ENCODE results near the gene GPR39. TPM values are rescaled to one million over a fixed set of nuclear protein-coding genes. Genes with fewer than 3 reads are reported as not detected.

The GPR39 gene
- total RNA-seq, 4 donors from 2014 or later: 9.1 to 38.5 (median 25.9) TPM

- Histone ChIP-seq H3K4me1 (no peaks in the 10 kb centered on the region), H3K9me3 (no peaks in the 10 kb centered on the region), H3K4me3 (no peak overlapping the region), H3K27ac (no peak overlapping the region), H3K27me3 (no peaks in the 10 kb centered on the region), H3K36me3 (no peaks in the 10 kb centered on the region)
- TF ChIP-seq, protein P1, sequence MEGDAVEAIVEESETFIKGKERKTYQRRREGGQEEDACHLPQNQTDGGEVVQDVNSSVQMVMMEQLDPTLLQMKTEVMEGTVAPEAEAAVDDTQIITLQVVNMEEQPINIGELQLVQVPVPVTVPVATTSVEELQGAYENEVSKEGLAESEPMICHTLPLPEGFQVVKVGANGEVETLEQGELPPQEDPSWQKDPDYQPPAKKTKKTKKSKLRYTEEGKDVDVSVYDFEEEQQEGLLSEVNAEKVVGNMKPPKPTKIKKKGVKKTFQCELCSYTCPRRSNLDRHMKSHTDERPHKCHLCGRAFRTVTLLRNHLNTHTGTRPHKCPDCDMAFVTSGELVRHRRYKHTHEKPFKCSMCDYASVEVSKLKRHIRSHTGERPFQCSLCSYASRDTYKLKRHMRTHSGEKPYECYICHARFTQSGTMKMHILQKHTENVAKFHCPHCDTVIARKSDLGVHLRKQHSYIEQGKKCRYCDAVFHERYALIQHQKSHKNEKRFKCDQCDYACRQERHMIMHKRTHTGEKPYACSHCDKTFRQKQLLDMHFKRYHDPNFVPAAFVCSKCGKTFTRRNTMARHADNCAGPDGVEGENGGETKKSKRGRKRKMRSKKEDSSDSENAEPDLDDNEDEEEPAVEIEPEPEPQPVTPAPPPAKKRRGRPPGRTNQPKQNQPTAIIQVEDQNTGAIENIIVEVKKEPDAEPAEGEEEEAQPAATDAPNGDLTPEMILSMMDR (IDR thresholded peaks at IDR 0.05): no peak
- no peak for TF ChIP-seq POLR2A (IDR thresholded peaks at IDR 0.05)
- no peak for DNase-seq
Measured at GRCh38 chr2:132581591-132581990, 165.0 kb downstream of the GPR39 start.

- TF ChIP-seq, protein P1 (IDR thresholded peaks at IDR 0.05): no peak
- TF ChIP-seq POLR2A (IDR thresholded peaks at IDR 0.05): no peak
- Histone ChIP-seq H3K27ac (no peak overlapping the region), H3K9me3 (no peaks in the 10 kb centered on the region), H3K4me1 (no peaks in the 10 kb centered on the region), H3K36me3 (no peaks in the 10 kb centered on the region), H3K4me3 (no peak overlapping the region), H3K27me3 (no peaks in the 10 kb centered on the region)
- DNase-seq: peak in 1 of 3 donors; percentile 58
Measured at GRCh38 chr2:132581991-132582738, 165.6 kb downstream of the GPR39 start.

- peaks cover 0 to 7% (median 0%) of the 10 kb centered on the region in 4 donors for H3K4me1 ChIP-seq
- no peaks in the 10 kb centered on the region for H3K9me3 ChIP-seq
- no peak for TF ChIP-seq POLR2A (IDR thresholded peaks at IDR 0.05)
- TF ChIP-seq, protein P1 (IDR thresholded peaks at IDR 0.05): no peak
- no peak overlapping the region for H3K27ac ChIP-seq
- DNase-seq: no peak
- no peaks in the 10 kb centered on the region for H3K36me3 ChIP-seq
- no peak overlapping the region for H3K4me3 ChIP-seq
- H3K27me3 ChIP-seq: no peaks in the 10 kb centered on the region
Measured at GRCh38 chr2:132583666-132584360, 167.2 kb downstream of the GPR39 start.

- H3K4me3 ChIP-seq: no peak overlapping the region
- no peaks in the 10 kb centered on the region for H3K27me3 ChIP-seq
- no peaks in the 10 kb centered on the region for H3K9me3 ChIP-seq
- no peaks in the 10 kb centered on the region for H3K36me3 ChIP-seq
- TF ChIP-seq POLR2A (IDR thresholded peaks at IDR 0.05): no peak
- TF ChIP-seq, protein P1 (IDR thresholded peaks at IDR 0.05): no peak
- H3K4me1 ChIP-seq: peaks cover 0 to 11% (median 0%) of the 10 kb centered on the region in 4 donors
- no peak overlapping the region for H3K27ac ChIP-seq
- no peak for DNase-seq
Measured at GRCh38 chr2:132584976-132585817, 168.6 kb downstream of the GPR39 start.

DNA sequence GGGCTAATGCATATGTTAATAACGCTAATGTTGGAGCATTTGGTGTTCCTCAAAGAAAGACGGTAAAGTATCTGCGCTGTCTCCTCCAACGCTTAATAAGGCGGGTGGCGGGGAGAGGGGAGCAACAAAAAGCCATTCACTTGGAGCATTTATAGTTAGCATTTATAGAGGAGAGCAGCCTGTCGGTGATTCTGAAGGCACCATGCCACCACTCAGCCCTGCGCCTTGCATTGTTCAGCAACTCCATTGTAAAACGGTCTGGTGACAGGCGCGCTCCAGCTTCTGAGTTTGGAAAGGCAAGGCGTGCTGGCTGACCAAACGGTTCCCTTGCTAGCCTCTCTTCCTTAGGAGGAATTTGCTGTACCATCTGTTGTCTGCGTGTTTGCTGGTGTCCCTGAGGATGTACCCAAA, 169.5 kb downstream of the GPR39 start:
- no peak for DNase-seq
- TF ChIP-seq, protein P1 (IDR thresholded peaks at IDR 0.05): no peak
- TF ChIP-seq POLR2A (IDR thresholded peaks at IDR 0.05): no peak
- Histone ChIP-seq H3K9me3 (no peaks in the 10 kb centered on the region), H3K4me3 (no peak overlapping the region), H3K27ac (no peak overlapping the region), H3K36me3 (no peaks in the 10 kb centered on the region), H3K27me3 (no peaks in the 10 kb centered on the region), H3K4me1 (peaks cover 0 to 11% (median 0%) of the 10 kb centered on the region in 4 donors)

Data from Peyer's patch (tissue), 4 donors.